ENCODE results near the gene RTN4IP1.

- TF ChIP-seq PITX1 (CRISPR knock-in tag; IDR thresholded peaks at IDR 0.05) (no peak), ZKSCAN1 (IDR thresholded peaks at IDR 0.05; ENCODE audit: low read length) (no peak), FOXP4 (CRISPR knock-in tag; IDR thresholded peaks at IDR 0.05) (no peak), POLR2A (IDR thresholded peaks at IDR 0.05; ENCODE audit: insufficient read depth in 1 of 2, low read depth in 2 of 2, low read length in 2 of 2) (no peak), TAF1 (CRISPR knock-in tag; IDR thresholded peaks at IDR 0.05) (no peak), NFIB (CRISPR knock-in tag; IDR thresholded peaks at IDR 0.05; ENCODE audit: borderline replicate concordance) (no peak)
Measured at GRCh38 chr6:106586815-106587415, 42.4 kb downstream of the RTN4IP1 start.

Data from HepG2 (cell line).